ENCODE results near the gene GBP1. TPM values are rescaled to one million over a fixed set of nuclear protein-coding genes. Genes with fewer than 3 reads are reported as not detected.
"Not testable (repeated sequence)": the region's sequence is repeated elsewhere in the genome, so short reads cannot be mapped to it uniquely, and the experiment has no call there.

Gene GBP1
- polyA plus RNA-seq, 1 donor from 2014 or later, result not detected

GRCh38 chr1:89022167-89022959 lies 42.6 kb downstream of the GBP1 start, which contains the start of gene GBP3:
Gene GBP3 (minus strand): TSS chr1:89022866. CDS start chr1:89020721, 2,145 bp downstream.
- no peaks in the 10 kb centered on the region for H3K27me3 ChIP-seq (ENCODE audit: insufficient read depth, low read depth, low read length)
- no peak within 1 kb of the TSS for H3K27ac ChIP-seq (ENCODE audit: low read length)
- no peaks in the 10 kb centered on the region for H4K20me1 ChIP-seq (ENCODE audit: insufficient read depth)
- H3K4me2 ChIP-seq (ENCODE audit: low read length), result no peak within 1 kb of the TSS
- H3K9ac ChIP-seq (ENCODE audit: low read length), result no peak within 1 kb of the TSS
- H3K36me3 ChIP-seq (ENCODE audit: insufficient read depth, low read length), result no peaks in the 10 kb centered on the region
- H3K4me3 ChIP-seq (ENCODE audit: low read length), result no peak within 1 kb of the TSS
- TF ChIP-seq CTCF (IDR thresholded peaks at IDR 0.05; ENCODE audit: poor library complexity, severe bottlenecking), result no peak
- no peak for TF ChIP-seq SMC3 (conservative IDR thresholded peaks at IDR 0.05; ENCODE audit: poor library complexity)
- TF ChIP-seq EP300 (conservative IDR thresholded peaks at IDR 0.05; ENCODE audit: poor library complexity, severe bottlenecking), result no peak
- TF ChIP-seq POLR2AphosphoS5 (IDR thresholded peaks at IDR 0.05), result no peak
- TF ChIP-seq REST (IDR thresholded peaks at IDR 0.05; ENCODE audit: borderline replicate concordance), result no peak
- no peak for TF ChIP-seq MXI1 (conservative IDR thresholded peaks at IDR 0.05; ENCODE audit: poor library complexity, severe bottlenecking)
- no peak for TF ChIP-seq TAF1 (IDR thresholded peaks at IDR 0.05; ENCODE audit: low read depth)
- no peak for TF ChIP-seq EZH2 (IDR thresholded peaks at IDR 0.05; ENCODE audit: borderline replicate concordance, insufficient read depth, low read length, poor library complexity, severe bottlenecking)
- no peak for TF ChIP-seq RAD21 (conservative IDR thresholded peaks at IDR 0.05)
- H2AFZ ChIP-seq (ENCODE audit: low read depth, low read length), result no peak within 1 kb of the TSS
- H3K79me2 ChIP-seq (replicated peaks; ENCODE audit: insufficient read depth, low read length), result no peaks in the 10 kb centered on the region
- no peaks in the 10 kb centered on the region for H3K9me2 ChIP-seq (ENCODE audit: insufficient read depth, low read length)
- no peaks in the 10 kb centered on the region for H3K9me3 ChIP-seq (ENCODE audit: low read length)
- no peaks in the 10 kb centered on the region for H3F3A ChIP-seq (ENCODE audit: insufficient read depth, low read length, poor library complexity, severe bottlenecking)

- not testable (repeated sequence) for H3F3A ChIP-seq (ENCODE audit: insufficient read depth, low read length, poor library complexity, severe bottlenecking); H3K9ac ChIP-seq (ENCODE audit: low read length); H3K36me3 ChIP-seq (ENCODE audit: insufficient read depth, low read length); H3K27ac ChIP-seq (ENCODE audit: low read length); H3K9me3 ChIP-seq (ENCODE audit: low read length); H4K20me1 ChIP-seq (ENCODE audit: insufficient read depth); H3K27me3 ChIP-seq (ENCODE audit: insufficient read depth, low read depth, low read length); H2AFZ ChIP-seq (ENCODE audit: low read depth, low read length); H3K4me2 ChIP-seq (ENCODE audit: low read length); H3K9me2 ChIP-seq (ENCODE audit: insufficient read depth, low read length); H3K4me3 ChIP-seq (ENCODE audit: low read length); H3K79me2 ChIP-seq (replicated peaks; ENCODE audit: insufficient read depth, low read length)
Measured at GRCh38 chr1:89018318-89018717, 46.7 kb downstream of the GBP1 start.
